Measurements from ENCODE around the gene MRFAP1L1. TPM values are rescaled to one million over a fixed set of nuclear protein-coding genes. Genes with fewer than 3 reads are reported as not detected.

The MRFAP1L1 gene
- total and polyA plus RNA-seq, 9 of the 15 experiments (the other 6 are each of a cell fraction or from before 2014, with no cell fraction given) = 37.6 to 111 (median 83.8) TPM

DNA sequence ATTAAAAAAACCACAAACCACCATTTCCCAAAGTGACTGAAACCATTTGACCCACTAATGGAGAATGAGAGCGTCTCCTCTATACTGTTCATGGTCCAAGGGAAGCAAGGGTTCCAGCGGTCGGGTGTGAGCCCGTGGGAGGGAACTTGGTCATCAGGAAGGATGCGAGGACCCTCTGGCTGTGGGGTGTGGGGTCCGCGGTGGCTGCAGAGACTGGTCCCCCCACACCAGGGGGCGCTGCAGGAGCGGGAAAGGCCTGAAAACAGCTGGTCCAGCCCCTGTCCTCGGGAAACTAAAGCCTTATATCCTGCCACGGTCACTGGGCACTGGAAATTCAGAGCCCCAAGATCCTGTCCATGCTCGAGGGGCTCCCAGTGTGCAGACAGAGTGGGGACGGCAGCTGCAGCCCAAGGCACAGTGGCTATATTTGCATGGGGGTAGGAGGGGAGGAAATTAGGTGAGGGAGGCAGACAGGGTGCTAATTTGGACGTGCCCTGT lies 10.6 kb upstream of the MRFAP1L1 start (continued):
- TF ChIP-seq, protein P1, sequence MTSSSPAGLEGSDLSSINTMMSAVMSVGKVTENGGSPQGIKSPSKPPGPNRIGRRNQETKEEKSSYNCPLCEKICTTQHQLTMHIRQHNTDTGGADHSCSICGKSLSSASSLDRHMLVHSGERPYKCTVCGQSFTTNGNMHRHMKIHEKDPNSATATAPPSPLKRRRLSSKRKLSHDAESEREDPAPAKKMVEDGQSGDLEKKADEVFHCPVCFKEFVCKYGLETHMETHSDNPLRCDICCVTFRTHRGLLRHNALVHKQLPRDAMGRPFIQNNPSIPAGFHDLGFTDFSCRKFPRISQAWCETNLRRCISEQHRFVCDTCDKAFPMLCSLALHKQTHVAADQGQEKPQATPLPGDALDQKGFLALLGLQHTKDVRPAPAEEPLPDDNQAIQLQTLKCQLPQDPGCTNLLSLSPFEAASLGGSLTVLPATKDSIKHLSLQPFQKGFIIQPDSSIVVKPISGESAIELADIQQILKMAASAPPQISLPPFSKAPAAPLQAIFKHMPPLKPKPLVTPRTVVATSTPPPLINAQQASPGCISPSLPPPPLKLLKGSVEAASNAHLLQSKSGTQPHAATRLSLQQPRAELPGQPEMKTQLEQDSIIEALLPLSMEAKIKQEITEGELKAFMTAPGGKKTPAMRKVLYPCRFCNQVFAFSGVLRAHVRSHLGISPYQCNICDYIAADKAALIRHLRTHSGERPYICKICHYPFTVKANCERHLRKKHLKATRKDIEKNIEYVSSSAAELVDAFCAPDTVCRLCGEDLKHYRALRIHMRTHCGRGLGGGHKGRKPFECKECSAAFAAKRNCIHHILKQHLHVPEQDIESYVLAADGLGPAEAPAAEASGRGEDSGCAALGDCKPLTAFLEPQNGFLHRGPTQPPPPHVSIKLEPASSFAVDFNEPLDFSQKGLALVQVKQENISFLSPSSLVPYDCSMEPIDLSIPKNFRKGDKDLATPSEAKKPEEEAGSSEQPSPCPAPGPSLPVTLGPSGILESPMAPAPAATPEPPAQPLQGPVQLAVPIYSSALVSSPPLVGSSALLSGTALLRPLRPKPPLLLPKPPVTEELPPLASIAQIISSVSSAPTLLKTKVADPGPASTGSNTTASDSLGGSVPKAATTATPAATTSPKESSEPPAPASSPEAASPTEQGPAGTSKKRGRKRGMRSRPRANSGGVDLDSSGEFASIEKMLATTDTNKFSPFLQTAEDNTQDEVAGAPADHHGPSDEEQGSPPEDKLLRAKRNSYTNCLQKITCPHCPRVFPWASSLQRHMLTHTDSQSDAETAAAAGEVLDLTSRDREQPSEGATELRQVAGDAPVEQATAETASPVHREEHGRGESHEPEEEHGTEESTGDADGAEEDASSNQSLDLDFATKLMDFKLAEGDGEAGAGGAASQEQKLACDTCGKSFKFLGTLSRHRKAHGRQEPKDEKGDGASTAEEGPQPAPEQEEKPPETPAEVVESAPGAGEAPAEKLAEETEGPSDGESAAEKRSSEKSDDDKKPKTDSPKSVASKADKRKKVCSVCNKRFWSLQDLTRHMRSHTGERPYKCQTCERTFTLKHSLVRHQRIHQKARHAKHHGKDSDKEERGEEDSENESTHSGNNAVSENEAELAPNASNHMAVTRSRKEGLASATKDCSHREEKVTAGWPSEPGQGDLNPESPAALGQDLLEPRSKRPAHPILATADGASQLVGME (CRISPR knock-in tag; IDR thresholded peaks at IDR 0.05) = peak; percentile 80; the same call in 1 of the 2 replicates
- TF ChIP-seq CBFB (CRISPR knock-in tag; IDR thresholded peaks at IDR 0.05) (no peak), HMGN3 (IDR thresholded peaks at IDR 0.05; ENCODE audit: borderline replicate concordance, extremely low read depth, insufficient read length, low read depth, low read length) (peak; percentile 43), SMAD4 (CRISPR knock-in tag; conservative IDR thresholded peaks at IDR 0.05) (peak; percentile 72), MYNN (IDR thresholded peaks at IDR 0.05) (peak; percentile 69; the same call in 1 of the 2 replicates), MYNN (CRISPR knock-in tag; IDR thresholded peaks at IDR 0.05) (no peak), ZNF280B (CRISPR knock-in tag; IDR thresholded peaks at IDR 0.05) (no peak), L3MBTL2 (IDR thresholded peaks at IDR 0.05) (0 out of 2 replicates have a peak, but pooled peaks have one; percentile 40), SP1 (CRISPR knock-in tag; IDR thresholded peaks at IDR 0.05) (0 out of 2 replicates have a peak, but pooled peaks have one; percentile 42), FIP1L1 (IDR thresholded peaks at IDR 0.05; ENCODE audit: low read depth, low read length, poor library complexity, severe bottlenecking) (no peak), RNF2 (IDR thresholded peaks at IDR 0.05) (no peak), SIN3A (IDR thresholded peaks at IDR 0.05; ENCODE audit: borderline replicate concordance in 2 of 2, control insufficient read depth in 1 of 2, low read depth in 2 of 2, low read length in 2 of 2) (peak in 1 of 2 experiments; percentile 43; a peak in 1 of 4 replicates)
